WTC11 (cell line): Measurements from ENCODE around the gene KIF22. TPM values are rescaled to one million over a fixed set of nuclear protein-coding genes. Genes with fewer than 3 reads are reported as not detected.

Experiments used
- ATF2 ChIP-seq: sonication (generic); formaldehyde crosslinking; IDR thresholded peaks from 2 replicates; pipeline ENCODE4 v1.8.1; 2022; ENCODE audit warnings: low read depth, missing genetic modification reagents, borderline replicate concordance
- E2F5 ChIP-seq: sonication (generic); formaldehyde crosslinking; IDR thresholded peaks from 2 replicates; pipeline ENCODE4 v1.8.1; 2022; ENCODE audit warnings: mild to moderate bottlenecking, moderate library complexity, missing genetic modification reagents
- ETV6 ChIP-seq: sonication (generic); formaldehyde crosslinking; IDR thresholded peaks from 2 replicates; pipeline ENCODE4 v1.8.1; 2022; ENCODE audit warnings: mild to moderate bottlenecking, missing genetic modification reagents
- FOXJ3 ChIP-seq: sonication (generic); formaldehyde crosslinking; IDR thresholded peaks from 2 replicates; pipeline ENCODE4 v1.9.0; 2021; ENCODE audit warnings: missing genetic modification reagents, mild to moderate bottlenecking, borderline replicate concordance
- FOXK1 ChIP-seq: sonication (generic); formaldehyde crosslinking; IDR thresholded peaks from 2 replicates; pipeline ENCODE4 v1.8.0; 2022; ENCODE audit warnings: mild to moderate bottlenecking, moderate library complexity, missing genetic modification reagents
- FOXP4 ChIP-seq: sonication (generic); formaldehyde crosslinking; IDR thresholded peaks from 2 replicates; pipeline ENCODE4 v1.8.0; 2022; ENCODE audit warnings: mild to moderate bottlenecking, missing genetic modification reagents
- HMGXB4 ChIP-seq: sonication (generic); formaldehyde crosslinking; IDR thresholded peaks from 2 replicates; pipeline ENCODE4 v1.8.1; 2023; ENCODE audit warnings: mild to moderate bottlenecking, moderate library complexity, missing genetic modification reagents
- KAT7 ChIP-seq: sonication (generic); formaldehyde crosslinking; IDR thresholded peaks from 2 replicates; pipeline ENCODE4 v1.8.1; 2023; ENCODE audit warnings: missing genetic modification reagents, mild to moderate bottlenecking, borderline replicate concordance
- MXD4 ChIP-seq: fragments of 250-450 bp; sonication (Bioruptor Pico); IDR thresholded peaks from 2 replicates; pipeline ENCODE4 v1.8.0; 2021; ENCODE audit warnings: mild to moderate bottlenecking, moderate library complexity, borderline replicate concordance
- NR1H2 ChIP-seq: sonication (generic); formaldehyde crosslinking; IDR thresholded peaks from 2 replicates; pipeline ENCODE4 v1.9.0; 2021; ENCODE audit warnings: mild to moderate bottlenecking, moderate library complexity, missing genetic modification reagents
- PRDM15 ChIP-seq: sonication (generic); formaldehyde crosslinking; IDR thresholded peaks from 2 replicates; pipeline ENCODE4 v1.8.0; 2022; ENCODE audit warnings: missing genetic modification reagents
- PRRX2 ChIP-seq: fragments of 250-450 bp; sonication (Bioruptor Pico); IDR thresholded peaks from 2 replicates; pipeline ENCODE4 v1.8.0; 2021; ENCODE audit warnings: mild to moderate bottlenecking
- RELA ChIP-seq: sonication (generic); formaldehyde crosslinking; IDR thresholded peaks from 2 replicates; pipeline ENCODE4 v1.8.1; 2022; ENCODE audit warnings: missing genetic modification reagents, mild to moderate bottlenecking, borderline replicate concordance
- TEAD1 ChIP-seq: sonication (generic); formaldehyde crosslinking; IDR thresholded peaks from 2 replicates; pipeline ENCODE4 v1.8.0; 2022; ENCODE audit warnings: mild to moderate bottlenecking, missing genetic modification reagents
- TP53 ChIP-seq: sonication (generic); formaldehyde crosslinking; IDR thresholded peaks from 2 replicates; pipeline ENCODE4 v1.8.1; 2023; ENCODE audit warnings: mild to moderate bottlenecking, missing genetic modification reagents
- USF2 ChIP-seq: sonication (generic); formaldehyde crosslinking; IDR thresholded peaks from 2 replicates; pipeline ENCODE4 v1.8.1; 2023; ENCODE audit warnings: mild to moderate bottlenecking, missing genetic modification reagents, moderate library complexity
- ZBTB43 ChIP-seq: sonication (generic); formaldehyde crosslinking; IDR thresholded peaks from 2 replicates; pipeline ENCODE4 v1.8.1; 2023; ENCODE audit warnings: mild to moderate bottlenecking, missing genetic modification reagents
- ZNF263 ChIP-seq: sonication (generic); formaldehyde crosslinking; IDR thresholded peaks from 2 replicates; pipeline ENCODE4 v1.8.1; 2022; ENCODE audit warnings: low read depth, mild to moderate bottlenecking, moderate library complexity, missing genetic modification reagents
- ZNF425 ChIP-seq: fragments of 250-450 bp; sonication (Bioruptor Pico); conservative IDR thresholded peaks from 2 replicates; pipeline ENCODE4 v1.9.0; 2021; ENCODE audit warnings: mild to moderate bottlenecking
- total RNA-seq: library from RNA; stranded (reverse); gene quantifications from 3 replicates; pipeline ENCODE4 v1.2.3, GENCODE V29; 2021

The KIF22 gene
- total RNA-seq, 1 experiment from 2014 or later, result 182 TPM

- TF ChIP-seq ZNF263, result no peak
- TF ChIP-seq USF2, result no peak
- TF ChIP-seq PRRX2 (CRISPR knock-in tag), result no peak
- 0 out of 2 replicates have a peak, but pooled peaks have one; percentile 58 for TF ChIP-seq FOXP4 (CRISPR knock-in tag)
- 0 out of 2 replicates have a peak, but pooled peaks have one; percentile 31 for TF ChIP-seq TP53 (CRISPR knock-in tag)
- TF ChIP-seq ETV6, result no peak
- TF ChIP-seq ZNF425 (CRISPR knock-in tag), result no peak
- no peak for TF ChIP-seq PRDM15 (CRISPR knock-in tag)
- no peak for TF ChIP-seq ZBTB43 (CRISPR knock-in tag)
- 0 out of 2 replicates have a peak, but pooled peaks have one; percentile 36 for TF ChIP-seq TEAD1 (CRISPR knock-in tag)
- no peak for TF ChIP-seq NR1H2 (CRISPR knock-in tag)
- TF ChIP-seq ATF2 (CRISPR knock-in tag), result no peak
- 0 out of 2 replicates have a peak, but pooled peaks have one; percentile 18 for TF ChIP-seq RELA (CRISPR knock-in tag)
- no peak for TF ChIP-seq FOXJ3 (CRISPR knock-in tag)
- TF ChIP-seq MXD4 (CRISPR knock-in tag), result no peak
- no peak for TF ChIP-seq HMGXB4 (CRISPR knock-in tag)
- TF ChIP-seq KAT7 (CRISPR knock-in tag), result no peak
- TF ChIP-seq E2F5, result peak; percentile 90
- peak; percentile 56 for TF ChIP-seq FOXK1
Measured at GRCh38 chr16:29806641-29807425, 16.3 kb downstream of the KIF22 start (continued).
